K562 (cell line): ENCODE data around the gene E2F2. TPM values are rescaled to one million over a fixed set of nuclear protein-coding genes. Genes with fewer than 3 reads are reported as not detected.

Source experiments
- ATF3 ChIP-seq, 2 experiments: fragments of 450-650 bp in 1 of 2; sonication (generic) in 1 of 2; formaldehyde crosslinking in 1 of 2; IDR thresholded peaks in 1 of 2; conservative IDR thresholded peaks in 1 of 2; 2 replicates each; pipeline versions ENCODE4 v1.6.1 to v1.8.1; 2016 to 2023; ENCODE audit warnings: mild to moderate bottlenecking in 2 of 2, moderate library complexity in 2 of 2, inconsistent platforms in 1 of 2, missing genetic modification reagents in 1 of 2
- PPARD ChIP-seq: fragments of 250-450 bp; sonication (Bioruptor Pico); IDR thresholded peaks from 2 replicates; pipeline ENCODE4 v1.8.0; 2022; ENCODE audit warnings: inconsistent platforms, mild to moderate bottlenecking, moderate library complexity
- VEZF1 ChIP-seq: fragments of 200-800 bp; sonication (Bioruptor generic); IDR thresholded peaks from 2 replicates; pipeline ENCODE4 v1.6.1; 2017; ENCODE audit warnings: missing genetic modification characterization, missing compliant biosample characterization
- YY1 ChIP-seq, 3 experiments: IDR thresholded peaks; 2 replicates each; pipeline ENCODE4 v1.6.1; 2011; ENCODE audit warnings: low read length in 2 of 3, mild to moderate bottlenecking in 2 of 3, moderate library complexity in 2 of 3, borderline replicate concordance in 1 of 3, control low read depth in 1 of 3, low read depth in 1 of 3; ENCODE audit not compliant: insufficient read depth in 3 of 3, insufficient replicate concordance in 2 of 3, control insufficient read depth in 1 of 3, insufficient read length in 1 of 3; ENCODE audit errors: extremely low read depth in 1 of 3
- ZNF589 ChIP-seq: fragments of 200-800 bp; sonication (Bioruptor generic); IDR thresholded peaks from 2 replicates; pipeline ENCODE4 v1.6.1; 2016; ENCODE audit warnings: low read depth, missing genetic modification characterization, missing compliant biosample characterization
- ZNF740 ChIP-seq, 3 experiments: fragments of 200-800 bp in 1 of 3; sonication (Bioruptor generic) in 1 of 3; sonication (generic) in 1 of 3; formaldehyde crosslinking in 1 of 3; IDR thresholded peaks; 2 replicates each; pipeline versions ENCODE4 v1.6.1 to v1.8.0; 2016 to 2022; ENCODE audit warnings: mild to moderate bottlenecking in 2 of 3, missing compliant biosample characterization in 2 of 3, missing genetic modification characterization in 2 of 3, missing genetic modification reagents in 1 of 3
- polyA plus RNA-seq, 8 experiments: library from polyadenylated mRNA; depleted of rRNA in 4 of 8; stranded (reverse) in 5 of 8; unstranded in 3 of 8; fragments of >200 nt; fragmentation: Nextera tagmentation in 2 of 8; fragmentation: Illumina TruSeq in 1 of 8; extraction: Ambion mirVana in 2 of 8; extraction: Trizol in 1 of 8; gene quantifications; 2 replicates each; pipeline versions ENCODE4 v1.2.1 to v1.2.3, GENCODE V29; 2011 to 2014; ENCODE audit warnings: inconsistent platforms in 1 of 8, missing spikeins in 1 of 8
- total RNA-seq, 7 experiments: library from RNA; depleted of rRNA in 6 of 7; stranded (reverse); fragments of >200 nt in 6 of 7; fragmentation: Illumina TruSeq in 2 of 7; extraction: Trizol in 2 of 7; gene quantifications; 2 replicates each; pipeline versions ENCODE4 v1.2.1 to v1.2.3, GENCODE V29; 2011 to 2021; ENCODE audit warnings: low replicate concordance in 1 of 7

Gene E2F2
- total and polyA plus RNA-seq, 9 of the 15 experiments (the other 6 are each of a cell fraction or from before 2014, with no cell fraction given), result 3.1 to 25.3 (median 11.4) TPM

GRCh38 chr1:23559136-23559984 lies 28.3 kb upstream of the E2F2 start, which contains the start of gene ID3 (continued):
- TF ChIP-seq YY1 (IDR thresholded peaks at IDR 0.05; ENCODE audit: borderline replicate concordance in 1 of 3, control insufficient read depth in 1 of 3, extremely low read depth in 1 of 3, insufficient read depth in 3 of 3, insufficient read length in 1 of 3, insufficient replicate concordance in 2 of 3, low read depth in 1 of 3, low read length in 2 of 3) (peak; percentile 39 to 93 (median 89)), ATF3 (IDR thresholded peaks at IDR 0.05) (peak; percentile 16), ATF3 (CRISPR knock-in tag; conservative IDR thresholded peaks at IDR 0.05) (peak; percentile 70; the same call in 1 of the 2 replicates), ZNF589 (CRISPR knock-in tag) (0 out of 2 replicates have a peak, but pooled peaks have one; percentile 39), ZNF740 (CRISPR knock-in tag; IDR thresholded peaks at IDR 0.05) (no peak), ZNF740 (tag; IDR thresholded peaks at IDR 0.05) (peak in 1 of 2 experiments; percentile 67; a peak in 1 of 4 replicates), PPARD (no peak), VEZF1 (CRISPR knock-in tag) (peak; percentile 80)
